Natural killer cell treated with Interleukin-12 subunit alpha and Interleukin-12 subunit beta and Interleukin-15 and Interleukin-18, amount 100 ng/mL, for 72 hours (primary cell): Measurements from ENCODE around the gene METTL16. TPM values are rescaled to one million over a fixed set of nuclear protein-coding genes. Genes with fewer than 3 reads are reported as not detected.
"Not testable (repeated sequence)": the region's sequence is repeated elsewhere in the genome, so short reads cannot be mapped to it uniquely, and the experiment has no call there.

Experiments
- ATAC-seq, 2 donors: fragments of 150-1000 bp; cut with Tn5 transposase in 1 of 2; sonication (Bioruptor Pico), chemical (Tn5 transposase) in 1 of 2; 2 replicates each; pipeline ENCODE4 v1.10.0; 2021
- DNase-seq: peaks from one replicate; pipeline ENCODE4 v3.0.0; 2022; ENCODE audit warnings: low spot score
- H3K27ac Mint-ChIP-seq, 2 donors: 1 replicate in 1 of 2; 2 replicates in 1 of 2; pipeline ENCODE4 v1.8.0; 2022; ENCODE audit warnings: mixed read lengths in 2 of 2, mild to moderate bottlenecking in 1 of 2, moderate library complexity in 1 of 2
- H3K27me3 Mint-ChIP-seq, 2 donors: 1 replicate in 1 of 2; 2 replicates in 1 of 2; pipeline ENCODE4 v1.8.0; 2022; ENCODE audit warnings: mixed read lengths in 2 of 2
- H3K36me3 Mint-ChIP-seq: one replicate; pipeline ENCODE4 v1.8.0; 2022; ENCODE audit warnings: mixed read lengths
- H3K4me1 Mint-ChIP-seq, 2 donors: 1 replicate in 1 of 2; 2 replicates in 1 of 2; pipeline ENCODE4 v1.8.0; 2022; ENCODE audit warnings: low read depth in 2 of 2, mixed read lengths in 2 of 2, mild to moderate bottlenecking in 1 of 2
- H3K4me3 Mint-ChIP-seq: one replicate; pipeline ENCODE4 v1.8.0; 2022; ENCODE audit warnings: mixed read lengths
- H3K9me3 Mint-ChIP-seq: 2 replicates; pipeline ENCODE4 v1.8.0; 2022; ENCODE audit warnings: mixed read lengths
- total RNA-seq, 2 donors: library from RNA; stranded (reverse); gene quantifications; one replicate each; pipeline ENCODE4 v1.2.3, GENCODE V29; 2022

METTL16 gene
- total RNA-seq, 2 donors from 2014 or later: 29.7 to 53.8 TPM

- DNase-seq: no peak
- Mint-ChIP-seq H3K4me1 (no peaks in the 10 kb centered on the region), H3K36me3 (no peaks in the 10 kb centered on the region), H3K27ac (peak overlapping the region in 1 of 2 donors; percentile 4), H3K4me3 (no peak overlapping the region), H3K27me3 (no peaks in the 10 kb centered on the region), H3K9me3 (no peaks in the 10 kb centered on the region)
- peak in 1 of 2 donors; percentile 75 for ATAC-seq
Measured at GRCh38 chr17:2453866-2454265, 57.8 kb downstream of the METTL16 start.

DNA sequence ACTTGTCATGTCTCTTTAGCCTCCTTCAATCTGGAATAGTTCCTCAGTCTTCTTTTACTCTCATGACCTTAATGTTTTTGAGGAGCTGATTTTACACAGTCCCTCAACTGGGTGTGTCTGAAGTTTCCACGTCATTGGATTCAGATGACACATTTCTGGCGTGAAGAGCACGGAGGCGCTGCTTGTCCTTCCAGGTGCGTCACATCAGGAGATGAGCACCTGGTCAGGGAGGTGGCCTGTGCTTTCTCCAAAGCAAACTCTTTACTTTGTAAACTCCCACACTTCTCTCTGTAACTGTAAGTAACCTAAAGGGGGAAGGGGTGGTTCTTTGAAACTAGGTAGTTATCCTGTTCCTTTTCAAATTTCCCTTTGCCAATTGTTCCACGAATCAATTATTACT, 58.4 kb downstream of the METTL16 start:
- DNase-seq (no peak), ATAC-seq (no peak)
- no peak overlapping the region for H3K27ac Mint-ChIP-seq
- H3K36me3 Mint-ChIP-seq: no peaks in the 10 kb centered on the region
- no peaks in the 10 kb centered on the region for H3K27me3 Mint-ChIP-seq
- H3K4me1 Mint-ChIP-seq: no peaks in the 10 kb centered on the region
- no peaks in the 10 kb centered on the region for H3K9me3 Mint-ChIP-seq
- no peak overlapping the region for H3K4me3 Mint-ChIP-seq

DNA sequence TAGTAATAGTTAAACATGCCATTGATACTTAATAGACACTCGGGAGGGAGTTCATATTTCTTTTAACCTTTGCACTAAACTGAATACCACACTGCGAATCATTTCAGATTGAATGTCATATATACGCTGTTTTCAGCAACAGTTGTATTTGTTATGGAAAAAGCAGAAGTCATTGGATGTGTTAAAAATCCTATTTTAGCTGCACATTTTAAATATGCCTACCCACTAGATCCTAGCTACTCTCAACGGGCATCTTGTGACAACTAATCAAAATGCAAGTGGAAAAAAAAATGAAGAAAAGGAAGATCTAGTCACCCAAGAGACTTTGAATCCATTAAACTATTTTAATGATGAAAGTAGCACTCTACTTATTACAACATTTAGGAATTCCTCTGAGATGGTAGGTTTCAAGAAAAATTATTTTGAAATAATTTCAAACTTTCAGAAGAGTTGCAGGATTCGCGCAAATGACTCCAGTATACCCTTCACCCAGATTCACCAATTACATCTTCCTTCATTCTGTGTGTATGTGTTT, 59.4 kb downstream of the METTL16 start:
- Mint-ChIP-seq H3K27ac (no peak overlapping the region), H3K36me3 (no peaks in the 10 kb centered on the region)

DNA sequence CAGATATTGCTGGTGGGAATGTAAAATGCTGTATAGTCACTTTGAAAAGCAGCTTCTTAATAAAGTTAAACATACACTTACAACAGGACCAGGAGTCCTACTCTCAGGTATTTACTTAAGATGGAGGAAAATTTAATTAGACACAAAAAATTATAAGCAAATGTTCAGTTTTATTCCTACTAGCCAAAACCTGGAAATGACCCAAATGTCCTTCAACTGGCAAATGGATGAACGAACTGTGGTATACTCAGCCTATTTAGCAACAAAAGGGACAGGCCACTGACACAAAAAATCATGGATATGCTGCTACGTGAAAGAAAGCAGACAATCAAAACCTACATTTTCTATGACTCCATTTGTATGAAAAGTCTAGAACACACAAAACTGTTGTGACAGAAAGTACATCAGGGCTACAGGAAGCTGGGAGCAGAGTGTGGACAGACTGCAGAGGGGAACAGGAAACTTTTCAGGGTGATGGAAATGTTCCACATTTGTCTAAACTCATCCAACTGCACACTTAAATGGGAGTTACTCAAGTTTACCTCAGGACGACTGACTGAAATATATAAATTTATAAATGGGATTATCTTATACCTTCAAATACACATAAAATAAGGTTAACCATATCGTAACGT, 61.6 kb downstream of the METTL16 start:
- Mint-ChIP-seq H3K4me1 (no peaks in the 10 kb centered on the region), H3K4me3 (no peak overlapping the region), H3K27ac (no peak overlapping the region), H3K9me3 (peaks cover 4% of the 10 kb centered on the region), H3K27me3 (no peaks in the 10 kb centered on the region), H3K36me3 (peaks cover 7% of the 10 kb centered on the region)
- ATAC-seq: no peak
- no peak for DNase-seq

More for the DNA sequence above, 59.4 kb downstream of the METTL16 start:
- H3K9me3 Mint-ChIP-seq: no peaks in the 10 kb centered on the region
- DNase-seq (no peak), ATAC-seq (no peak)
- no peaks in the 10 kb centered on the region for H3K4me1 Mint-ChIP-seq
- H3K4me3 Mint-ChIP-seq: no peak overlapping the region
- H3K27me3 Mint-ChIP-seq: no peaks in the 10 kb centered on the region

GRCh38 chr17:2449486-2449885, 62.2 kb downstream of the METTL16 start:
- Mint-ChIP-seq H3K4me1 (no peaks in the 10 kb centered on the region), H3K36me3 (peaks cover 7% of the 10 kb centered on the region), H3K9me3 (peaks cover 4% of the 10 kb centered on the region), H3K4me3 (no peak overlapping the region), H3K27ac (no peak overlapping the region), H3K27me3 (no peaks in the 10 kb centered on the region)
- DNase-seq: no peak
- ATAC-seq: no peak

- H3K4me3 Mint-ChIP-seq, ATAC-seq, DNase-seq, H3K36me3 Mint-ChIP-seq, H3K27ac Mint-ChIP-seq, H3K27me3 Mint-ChIP-seq, H3K4me1 Mint-ChIP-seq, H3K9me3 Mint-ChIP-seq: not testable (repeated sequence)
Measured at GRCh38 chr17:2447479-2447878, 64.2 kb downstream of the METTL16 start.

DNA sequence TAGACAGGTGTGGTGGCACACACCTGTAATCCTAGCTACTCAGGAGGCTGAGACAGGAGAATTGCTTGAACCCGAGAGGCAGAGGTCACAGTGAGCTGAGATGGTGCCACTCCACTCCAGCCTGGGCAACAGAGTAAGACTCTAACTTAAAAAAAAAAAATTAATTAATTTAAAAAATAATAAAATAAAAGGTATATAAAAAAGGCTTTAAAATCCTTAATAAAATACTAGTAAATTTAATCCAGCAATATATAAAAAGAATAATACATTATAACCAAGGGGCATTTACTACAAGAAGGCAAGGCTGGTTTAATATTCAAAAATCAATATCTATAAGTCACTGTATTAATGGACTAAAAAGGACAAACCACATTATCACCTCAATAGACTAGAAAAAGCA, 66.0 kb downstream of the METTL16 start:
- H3K4me1 Mint-ChIP-seq: peaks cover 0 to 2% of the 10 kb centered on the region in 2 donors
- DNase-seq (no peak), ATAC-seq (no peak)
- H3K9me3 Mint-ChIP-seq: peaks cover 4% of the 10 kb centered on the region
- H3K27ac Mint-ChIP-seq: no peak overlapping the region
- no peak overlapping the region for H3K4me3 Mint-ChIP-seq
- peaks cover 14% of the 10 kb centered on the region for H3K36me3 Mint-ChIP-seq
- H3K27me3 Mint-ChIP-seq: no peaks in the 10 kb centered on the region

- no peak overlapping the region for H3K27ac Mint-ChIP-seq
- H3K27me3 Mint-ChIP-seq: no peaks in the 10 kb centered on the region
- H3K9me3 Mint-ChIP-seq: peaks cover 4% of the 10 kb centered on the region
- H3K4me1 Mint-ChIP-seq: peaks cover 0 to 2% of the 10 kb centered on the region in 2 donors
- ATAC-seq (no peak), DNase-seq (no peak)
- H3K4me3 Mint-ChIP-seq: no peak overlapping the region
- H3K36me3 Mint-ChIP-seq: peaks cover 14% of the 10 kb centered on the region
Measured at GRCh38 chr17:2444382-2444781, 67.3 kb downstream of the METTL16 start.

GRCh38 chr17:2442166-2442565, 69.5 kb downstream of the METTL16 start:
- H3K9me3 Mint-ChIP-seq: peaks cover 4% of the 10 kb centered on the region
- no peaks in the 10 kb centered on the region for H3K27me3 Mint-ChIP-seq
- no peak overlapping the region for H3K4me3 Mint-ChIP-seq
- no peak for ATAC-seq
- H3K4me1 Mint-ChIP-seq: peaks cover 0 to 2% of the 10 kb centered on the region in 2 donors
- DNase-seq: no peak
- H3K27ac Mint-ChIP-seq: no peak overlapping the region
- peaks cover 14% of the 10 kb centered on the region for H3K36me3 Mint-ChIP-seq

DNA sequence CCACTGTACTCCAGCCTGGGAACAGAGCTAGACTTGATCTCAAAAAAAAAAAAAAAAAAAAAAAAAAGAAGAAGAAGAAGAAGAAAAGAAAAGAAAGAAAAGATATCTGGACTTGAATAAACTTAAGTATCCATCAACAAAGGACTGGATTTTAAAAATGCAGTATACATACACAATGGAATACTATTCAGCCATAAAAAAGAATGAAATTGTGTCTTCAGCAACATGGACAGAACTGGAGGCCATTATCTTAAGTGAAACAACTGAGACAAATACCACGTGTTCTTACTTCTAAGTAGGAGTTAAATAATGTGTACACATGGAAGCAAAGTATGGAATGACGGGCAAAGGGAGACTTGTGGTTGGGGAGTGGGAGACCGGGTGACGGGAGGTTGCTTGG, 70.8 kb downstream of the METTL16 start:
- H3K27ac Mint-ChIP-seq: no peak overlapping the region
- no peak overlapping the region for H3K4me3 Mint-ChIP-seq
- no peak for ATAC-seq
- H3K9me3 Mint-ChIP-seq: peaks cover 2% of the 10 kb centered on the region
- H3K27me3 Mint-ChIP-seq: no peaks in the 10 kb centered on the region
- peaks cover 10% of the 10 kb centered on the region for H3K36me3 Mint-ChIP-seq
- DNase-seq: no peak
- H3K4me1 Mint-ChIP-seq: peaks cover 0 to 5% of the 10 kb centered on the region in 2 donors

- not testable (repeated sequence) for H3K27me3 Mint-ChIP-seq, H3K9me3 Mint-ChIP-seq, H3K27ac Mint-ChIP-seq, H3K4me1 Mint-ChIP-seq, DNase-seq, H3K4me3 Mint-ChIP-seq, H3K36me3 Mint-ChIP-seq
- ATAC-seq: peak; percentile 73 to 88
Measured at GRCh38 chr17:2439997-2440396, 71.7 kb downstream of the METTL16 start.

DNA sequence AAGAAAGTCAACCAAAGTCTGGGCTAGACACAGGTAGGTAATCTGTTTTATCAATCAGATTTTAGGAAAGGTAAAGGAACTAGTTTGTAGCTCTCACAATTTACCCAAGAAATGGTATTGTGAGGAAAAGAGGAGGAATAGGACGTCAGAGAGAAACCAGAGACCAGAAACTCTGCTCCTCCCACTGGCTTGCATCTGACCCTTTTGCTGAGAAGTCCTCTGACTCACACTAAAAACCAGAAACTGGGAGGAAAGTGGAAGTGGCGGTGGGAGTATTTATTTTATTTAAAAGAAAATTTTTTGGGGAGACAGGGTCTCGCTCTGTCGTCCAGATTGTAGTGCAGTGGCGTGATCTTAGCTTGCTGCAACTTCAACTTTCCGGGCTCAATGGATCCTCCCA, 72.9 kb downstream of the METTL16 start:
- H3K9me3 Mint-ChIP-seq: no peaks in the 10 kb centered on the region
- ATAC-seq (no peak), DNase-seq (no peak)
- no peak overlapping the region for H3K4me3 Mint-ChIP-seq
- H3K27ac Mint-ChIP-seq: peak overlapping the region in 1 of 2 donors; percentile 47
- H3K4me1 Mint-ChIP-seq: peaks cover 0 to 5% of the 10 kb centered on the region in 2 donors
- H3K27me3 Mint-ChIP-seq: no peaks in the 10 kb centered on the region
- peaks cover 8% of the 10 kb centered on the region for H3K36me3 Mint-ChIP-seq

DNA sequence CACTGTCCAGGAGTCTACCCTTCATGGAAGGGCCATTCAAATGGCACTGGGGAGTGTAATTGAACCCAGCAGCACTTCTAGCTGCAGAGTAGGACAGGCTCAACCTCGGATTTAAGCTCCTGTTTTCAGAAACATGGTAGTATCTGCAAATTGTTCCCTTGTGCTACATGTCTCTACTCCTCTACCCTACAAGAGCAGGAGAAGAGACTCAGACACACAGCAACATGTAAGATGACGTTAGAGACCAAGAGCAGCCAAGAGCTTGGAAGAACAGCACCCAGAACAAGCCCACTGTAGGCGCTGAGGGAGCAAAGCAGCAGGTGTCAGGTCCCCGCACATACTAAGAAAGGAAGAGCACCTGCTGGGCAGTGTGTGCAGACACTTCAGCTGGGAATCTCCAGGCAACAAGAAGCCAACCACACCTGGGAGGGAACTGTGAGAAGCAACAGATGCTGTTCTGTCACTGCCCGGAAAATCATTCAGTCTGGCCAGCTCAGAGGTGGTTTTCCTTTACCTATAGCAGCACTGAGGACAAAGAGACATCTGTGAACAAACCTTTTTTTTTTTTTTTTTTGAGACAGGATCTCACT, 75.3 kb downstream of the METTL16 start:
- Mint-ChIP-seq H3K36me3 (peaks cover 7% of the 10 kb centered on the region), H3K4me1 (peaks cover 0 to 8% of the 10 kb centered on the region in 2 donors), H3K9me3 (no peaks in the 10 kb centered on the region), H3K27me3 (no peaks in the 10 kb centered on the region), H3K4me3 (no peak overlapping the region), H3K27ac (no peak overlapping the region)
- DNase-seq (no peak), ATAC-seq (no peak)

DNA sequence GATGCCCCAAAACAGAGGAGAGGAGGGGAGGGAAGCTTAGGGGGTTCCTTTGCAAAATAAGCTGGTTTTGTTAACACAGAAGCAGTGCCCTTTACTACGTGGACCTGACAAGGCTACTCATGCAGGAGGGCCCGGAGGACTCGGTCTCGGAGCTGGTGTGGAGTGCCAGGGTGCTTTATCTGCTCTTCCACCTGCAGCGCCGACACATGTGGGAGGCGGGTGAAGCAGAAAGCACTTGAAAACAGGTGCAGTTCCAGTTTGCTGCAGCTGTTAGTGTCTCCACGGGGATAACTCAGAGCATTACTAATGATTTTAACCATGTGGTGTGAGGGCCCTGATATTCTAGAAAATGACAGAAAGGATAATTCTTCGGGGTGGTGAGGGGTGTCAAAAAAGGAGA, 75.8 kb downstream of the METTL16 start:
- Mint-ChIP-seq H3K27me3 (no peaks in the 10 kb centered on the region), H3K4me3 (no peak overlapping the region), H3K9me3 (no peaks in the 10 kb centered on the region), H3K4me1 (peaks cover 0 to 8% of the 10 kb centered on the region in 2 donors), H3K27ac (no peak overlapping the region), H3K36me3 (peaks cover 2% of the 10 kb centered on the region)
- DNase-seq (no peak), ATAC-seq (no peak)
